HepG2 (cell line): Measurements from ENCODE around the gene FAM222B. TPM values are rescaled to one million over a fixed set of nuclear protein-coding genes. Genes with fewer than 3 reads are reported as not detected.

Experiments used
- AGO1 ChIP-seq: fragments of 200-400 bp; formaldehyde crosslinking; IDR thresholded peaks from 2 replicates; pipeline ENCODE4 v1.6.1; 2017; ENCODE audit warnings: mild to moderate bottlenecking, low read depth, low read length, moderate library complexity; ENCODE audit not compliant: poor library complexity, severe bottlenecking
- AGO2 ChIP-seq: fragments of 200-400 bp; formaldehyde crosslinking; optimal IDR thresholded peaks from 2 replicates; pipeline ENCODE3; 2017; ENCODE audit warnings: mild to moderate bottlenecking, low read depth, low read length, moderate library complexity
- AHR ChIP-seq: IDR thresholded peaks from 2 replicates; pipeline ENCODE4 v1.6.1; 2018; ENCODE audit warnings: missing genetic modification reagents, missing compliant biosample characterization
- ATF6 ChIP-seq: sonication (generic); formaldehyde crosslinking; conservative IDR thresholded peaks from 2 replicates; pipeline ENCODE4 v1.4.0; 2020; ENCODE audit warnings: missing genetic modification reagents
- BCL6 ChIP-seq: IDR thresholded peaks from 2 replicates; pipeline ENCODE4 v1.6.1; 2016; ENCODE audit warnings: missing genetic modification reagents, missing compliant biosample characterization
- CENPBD1 ChIP-seq: sonication (generic); formaldehyde crosslinking; IDR thresholded peaks from 2 replicates; pipeline ENCODE4 v1.8.0; 2022; ENCODE audit warnings: missing genetic modification reagents, low read depth, mild to moderate bottlenecking, borderline replicate concordance
- CHD2 ChIP-seq: IDR thresholded peaks from 2 replicates; pipeline ENCODE4 v1.6.1; 2011; ENCODE audit warnings: low read depth, low read length, improper control_type of control experiment
- EED ChIP-seq: sonication (generic); formaldehyde crosslinking; IDR thresholded peaks from 2 replicates; pipeline ENCODE4 v1.5.0; 2020; ENCODE audit warnings: mild to moderate bottlenecking, missing genetic modification reagents
- ELF4 ChIP-seq: sonication (generic); formaldehyde crosslinking; IDR thresholded peaks from 2 replicates; pipeline ENCODE4 v1.5.0; 2020; ENCODE audit warnings: missing genetic modification reagents, mild to moderate bottlenecking, moderate library complexity, borderline replicate concordance
- HNRNPL ChIP-seq: fragments of 200-400 bp; formaldehyde crosslinking; IDR thresholded peaks from 2 replicates; pipeline ENCODE4 v1.6.1; 2017; ENCODE audit warnings: mild to moderate bottlenecking, low read depth, low read length
- IKZF1 ChIP-seq: fragments of 450-650 bp; IDR thresholded peaks from 2 replicates; pipeline ENCODE4 v1.7.1; 2016
- KDM1A ChIP-seq: IDR thresholded peaks from 2 replicates; pipeline ENCODE4 v1.6.1; 2016; ENCODE audit warnings: missing compliant biosample characterization
- KMT2B ChIP-seq: IDR thresholded peaks from 2 replicates; pipeline ENCODE4 v1.6.1; 2016; ENCODE audit warnings: missing genetic modification reagents, missing compliant biosample characterization
- NBN ChIP-seq: fragments of 450-650 bp; conservative IDR thresholded peaks from 2 replicates; pipeline ENCODE4 v1.6.1; 2017
- PLRG1 ChIP-seq: fragments of 450-650 bp; conservative IDR thresholded peaks from 2 replicates; pipeline ENCODE4 v1.6.1; 2016
- POLR2AphosphoS5 ChIP-seq: IDR thresholded peaks from 2 replicates; pipeline ENCODE4 v1.6.1; 2012; ENCODE audit warnings: low read depth, low read length
- TP53 ChIP-seq: sonication (generic); formaldehyde crosslinking; conservative IDR thresholded peaks from 2 replicates; pipeline ENCODE4 v1.4.0; 2020; ENCODE audit warnings: missing genetic modification reagents
- ZBTB42 ChIP-seq: sonication (generic); formaldehyde crosslinking; IDR thresholded peaks from 2 replicates; pipeline ENCODE4 v1.5.0; 2020; ENCODE audit warnings: mild to moderate bottlenecking, missing genetic modification reagents
- ZMYM4 ChIP-seq: sonication (generic); formaldehyde crosslinking; IDR thresholded peaks from 2 replicates; pipeline ENCODE4 v1.8.1; 2023; ENCODE audit warnings: mild to moderate bottlenecking, missing genetic modification reagents
- ZNF235 ChIP-seq: sonication (generic); formaldehyde crosslinking; IDR thresholded peaks from 2 replicates; pipeline ENCODE4 v1.8.1; 2023; ENCODE audit warnings: mild to moderate bottlenecking, missing genetic modification reagents, borderline replicate concordance
- ZNF335 ChIP-seq: sonication (generic); formaldehyde crosslinking; IDR thresholded peaks from 2 replicates; pipeline ENCODE4 v1.4.0; 2020; ENCODE audit warnings: missing genetic modification reagents
- ZNF446 ChIP-seq: sonication (generic); formaldehyde crosslinking; IDR thresholded peaks from 2 replicates; pipeline ENCODE4 v1.5.0; 2020; ENCODE audit warnings: mild to moderate bottlenecking, missing genetic modification reagents
- ZNF577 ChIP-seq: sonication (generic); formaldehyde crosslinking; IDR thresholded peaks from 2 replicates; pipeline ENCODE4 v1.4.0; 2020; ENCODE audit warnings: mild to moderate bottlenecking, low read depth, missing genetic modification reagents, borderline replicate concordance
- ZNF607 ChIP-seq: sonication (generic); formaldehyde crosslinking; IDR thresholded peaks from 2 replicates; pipeline ENCODE4 v1.5.1; 2020; ENCODE audit warnings: missing genetic modification reagents, mild to moderate bottlenecking, borderline replicate concordance
- ZNF614 ChIP-seq: IDR thresholded peaks from 2 replicates; pipeline ENCODE4 v1.6.1; 2018; ENCODE audit warnings: missing biosample characterization, missing genetic modification reagents, inconsistent platforms, borderline replicate concordance
- ZNF644 ChIP-seq: IDR thresholded peaks from 2 replicates; pipeline ENCODE4 v1.6.1; 2016; ENCODE audit warnings: low read depth
- ZNF740 ChIP-seq: sonication (generic); formaldehyde crosslinking; IDR thresholded peaks from 2 replicates; pipeline ENCODE4 v1.4.0; 2020; ENCODE audit warnings: missing genetic modification reagents
- ZUFSP ChIP-seq: sonication (generic); formaldehyde crosslinking; IDR thresholded peaks from 2 replicates; pipeline ENCODE4 v1.9.0; 2021; ENCODE audit warnings: missing genetic modification reagents, mild to moderate bottlenecking, borderline replicate concordance
- polyA plus RNA-seq, 8 experiments: library from polyadenylated mRNA; depleted of rRNA in 3 of 8; stranded (reverse) in 7 of 8; unstranded in 1 of 8; fragments of >200 nt; fragmentation: Illumina TruSeq in 4 of 8; extraction: Trizol in 4 of 8; gene quantifications; 2 replicates each; pipeline versions ENCODE4 v1.2.1 to v1.2.3, GENCODE V29; 2011 to 2016; ENCODE audit warnings: low read depth in 4 of 8, missing spikeins in 1 of 8, mixed read lengths in 1 of 8; ENCODE audit not compliant: insufficient read depth in 1 of 8
- total RNA-seq, 5 experiments: library from RNA; depleted of rRNA; stranded (reverse); fragments of >200 nt; fragmentation: Illumina TruSeq; extraction: Trizol; gene quantifications; 2 replicates each; pipeline ENCODE4 v1.2.3, GENCODE V29; 2016; ENCODE audit warnings: low read depth in 1 of 5

The FAM222B gene
- total and polyA plus RNA-seq, 2 of the 13 experiments (the other 11 are each of a cell fraction or from before 2014, with no cell fraction given): 3.5 to 7.3 TPM

- TF ChIP-seq NBN (no peak), KMT2B (peak; percentile 57), ELF4 (no peak), ZNF740 (CRISPR knock-in tag) (peak; percentile 33; the same call in 1 of the 2 replicates), ZNF607 (CRISPR knock-in tag) (peak; percentile 16; the same call in 1 of the 2 replicates), ZNF644 (CRISPR knock-in tag) (no peak), ATF6 (CRISPR knock-in tag) (0 out of 2 replicates have a peak, but pooled peaks have one; percentile 41), ZMYM4 (0 out of 2 replicates have a peak, but pooled peaks have one; percentile 56), ZUFSP (CRISPR knock-in tag) (no peak), BCL6 (CRISPR knock-in tag) (peak; percentile 66), POLR2AphosphoS5 (peak; percentile 85), HNRNPL (no peak), ZNF446 (CRISPR knock-in tag) (no peak; the same call in 1 of the 2 replicates), ZNF614 (no peak; the same call in 1 of the 2 replicates), IKZF1 (no peak), CENPBD1 (CRISPR knock-in tag) (no peak), TP53 (no peak), ZNF335 (CRISPR knock-in tag) (peak; percentile 48; the same call in 1 of the 2 replicates), EED (no peak; the same call in 1 of the 2 replicates), AGO2 (no peak), ZNF235 (CRISPR knock-in tag) (peak; percentile 75; the same call in 1 of the 2 replicates), CHD2 (no peak), KDM1A (CRISPR knock-in tag) (no peak), ZNF577 (CRISPR knock-in tag) (no peak), PLRG1 (no peak), AHR (CRISPR knock-in tag) (no peak), AGO1 (no peak), ZBTB42 (no peak; the same call in 1 of the 2 replicates)
Observed at GRCh38 chr17:28726627-28727491, 115.7 kb downstream of the FAM222B start (continued).
